Putamen (tissue), 1 donor: ENCODE data around the gene CATSPERZ.
"Not testable (repeated sequence)": the region's sequence is repeated elsewhere in the genome, so short reads cannot be mapped to it uniquely, and the experiment has no call there.

ENCODE experiments used
- DNase-seq: peaks from one replicate; pipeline ENCODE4 v3.0.0-alpha.2; 2016; ENCODE audit warnings: low spot score

CATSPERZ gene

GRCh38 chr11:64303109-64304031, 3.2 kb downstream of the CATSPERZ start:
- no peak for DNase-seq

DNA sequence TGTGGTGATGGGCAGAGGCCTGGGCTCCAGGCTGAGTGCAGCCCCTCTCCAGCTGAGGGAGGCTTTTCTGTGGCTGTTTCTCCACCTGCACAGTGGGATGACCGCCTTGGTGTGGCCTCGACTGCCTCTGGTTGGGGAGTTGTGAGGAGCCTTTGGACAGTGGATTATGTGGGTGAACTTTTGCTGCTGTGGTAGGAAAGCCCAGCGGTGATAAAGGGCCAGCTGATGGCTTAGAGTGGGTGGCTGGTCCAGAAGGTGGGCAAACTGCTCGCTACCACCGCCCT, 3.8 kb downstream of the CATSPERZ start:
- no peak for DNase-seq

DNA sequence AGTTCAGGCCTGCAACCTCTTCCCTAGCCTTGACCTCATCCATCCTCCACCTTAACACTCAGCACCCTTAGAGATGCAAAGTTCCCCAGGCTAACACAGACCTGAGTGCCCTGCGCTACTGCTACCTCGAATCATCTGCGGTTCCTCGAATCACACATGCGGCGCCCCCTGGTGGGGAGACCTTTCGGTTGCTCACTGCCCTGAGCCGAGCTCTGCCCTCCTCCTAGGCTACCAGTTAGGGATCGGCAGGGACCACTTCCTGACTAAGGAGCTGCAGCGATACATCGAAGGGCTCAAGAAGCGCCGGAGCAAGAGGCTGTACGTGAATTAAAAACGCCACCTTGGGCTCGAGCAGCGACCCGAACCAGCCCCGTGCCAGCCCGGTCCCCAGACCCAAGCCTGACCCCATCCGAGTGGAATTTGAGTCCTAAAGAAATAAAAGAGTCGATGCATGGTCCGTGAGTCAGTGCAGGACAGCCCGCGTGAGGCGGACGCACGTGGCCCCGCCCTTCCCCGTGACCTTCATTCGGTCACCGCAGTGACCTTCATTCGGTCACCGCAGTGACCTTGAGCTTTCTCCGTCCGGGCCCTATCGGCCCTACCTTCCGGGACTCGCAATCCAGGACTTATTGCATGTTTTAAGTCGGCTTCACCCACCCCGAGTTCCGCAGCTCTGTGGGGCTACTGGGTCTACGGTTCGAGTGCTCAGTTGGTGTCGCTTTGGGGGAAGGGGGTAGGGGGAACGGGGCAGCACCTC, 4.3 kb downstream of the CATSPERZ start:
- DNase-seq: peak; percentile 85

- peak; percentile 99 for DNase-seq
Measured at GRCh38 chr11:64305075-64305690, 5.0 kb downstream of the CATSPERZ start, which contains the start of gene ESRRA. Gene ESRRA, plus strand, starts transcription at chr11:64305524. Its CDS starts 1,656 bp downstream, at chr11:64307180.

DNA sequence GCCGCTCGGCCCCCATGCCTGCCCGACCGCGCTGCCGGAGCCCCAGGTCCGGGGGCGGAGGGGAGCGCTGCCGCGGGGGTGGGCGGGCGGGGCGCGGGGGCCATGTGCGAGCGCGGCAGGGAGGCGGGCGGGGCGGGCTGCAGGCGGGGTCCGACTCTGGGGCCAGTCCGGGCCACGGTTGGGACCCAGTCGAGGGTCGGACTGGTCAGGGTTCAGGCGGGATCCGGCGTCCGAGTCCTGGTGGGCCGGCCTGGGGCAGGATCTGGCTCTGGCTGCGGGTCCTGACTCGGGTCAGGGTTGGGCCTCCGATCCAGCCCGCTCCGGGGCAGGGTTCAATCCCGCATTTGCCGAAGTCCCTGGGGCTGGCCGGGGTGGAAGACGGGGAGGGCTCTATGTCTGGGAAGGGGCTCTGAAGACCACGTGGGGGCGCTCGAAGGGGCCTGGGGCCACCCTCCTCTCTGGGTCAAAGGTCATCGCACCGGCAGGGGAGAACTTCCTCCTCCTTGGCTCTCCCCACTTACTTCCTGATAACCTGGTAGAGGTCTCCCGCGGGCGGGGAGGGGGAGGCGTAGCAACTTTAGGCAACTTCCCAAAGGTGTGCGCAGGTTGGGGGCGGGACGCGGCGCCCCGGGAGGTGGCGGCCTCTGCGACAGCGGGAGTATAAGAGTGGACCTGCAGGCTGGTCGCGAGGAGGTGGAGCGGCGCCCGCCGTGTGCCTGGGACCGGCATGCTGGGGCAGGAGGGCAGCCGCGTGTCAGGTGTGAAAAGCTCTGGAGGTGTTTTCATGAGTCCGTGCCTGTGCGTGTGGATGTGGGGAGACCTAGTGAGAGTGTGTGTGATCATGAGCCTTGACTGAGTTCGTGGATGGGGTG, 5.8 kb downstream of the CATSPERZ start:
- peak; percentile 63 for DNase-seq

- no peak for DNase-seq
Measured at GRCh38 chr11:64306563-64306875, 6.4 kb downstream of the CATSPERZ start.

GRCh38 chr11:64306876-64307622, 6.9 kb downstream of the CATSPERZ start:
- DNase-seq: no peak

DNA sequence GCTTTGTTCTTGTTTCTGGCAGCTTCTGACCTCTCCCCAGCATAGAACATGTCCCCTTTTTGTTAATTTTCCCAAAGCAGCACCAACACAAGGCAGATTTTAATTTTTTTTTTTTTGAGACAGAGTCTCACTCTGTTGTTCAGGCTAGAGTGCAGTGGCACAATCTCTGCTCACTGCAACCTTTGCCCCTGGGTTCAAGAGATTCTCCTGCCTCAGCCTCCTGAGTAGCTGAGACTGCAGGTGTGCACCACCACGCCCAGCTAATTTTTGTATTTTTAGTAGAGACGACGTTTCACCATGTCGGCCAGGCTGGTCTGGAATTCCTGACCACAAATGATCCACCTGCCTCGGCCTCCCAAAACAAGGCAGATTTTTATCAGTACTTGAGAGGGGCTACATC, 7.6 kb downstream of the CATSPERZ start:
- DNase-seq: not testable (repeated sequence)

DNA sequence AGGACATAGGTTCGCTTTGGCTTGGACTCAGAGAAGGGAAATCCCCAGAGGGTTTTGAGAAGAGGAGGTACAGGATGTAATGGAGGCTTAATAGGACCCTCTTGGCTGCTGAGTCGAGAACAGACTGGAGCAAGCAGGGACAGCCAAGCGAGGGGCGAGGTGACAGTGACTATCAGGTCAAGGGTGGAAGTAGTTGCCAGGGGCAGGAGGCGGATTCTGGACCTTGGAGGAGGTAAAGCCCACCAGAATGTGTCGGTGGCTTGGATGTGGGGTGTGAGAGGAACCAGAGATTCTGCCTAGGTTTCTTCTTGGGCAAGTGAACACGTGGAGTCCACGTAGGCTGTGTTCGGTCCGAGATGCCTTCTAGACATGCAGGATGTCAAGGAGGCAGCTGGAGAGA, 12.8 kb downstream of the CATSPERZ start:
- no peak for DNase-seq

DNA sequence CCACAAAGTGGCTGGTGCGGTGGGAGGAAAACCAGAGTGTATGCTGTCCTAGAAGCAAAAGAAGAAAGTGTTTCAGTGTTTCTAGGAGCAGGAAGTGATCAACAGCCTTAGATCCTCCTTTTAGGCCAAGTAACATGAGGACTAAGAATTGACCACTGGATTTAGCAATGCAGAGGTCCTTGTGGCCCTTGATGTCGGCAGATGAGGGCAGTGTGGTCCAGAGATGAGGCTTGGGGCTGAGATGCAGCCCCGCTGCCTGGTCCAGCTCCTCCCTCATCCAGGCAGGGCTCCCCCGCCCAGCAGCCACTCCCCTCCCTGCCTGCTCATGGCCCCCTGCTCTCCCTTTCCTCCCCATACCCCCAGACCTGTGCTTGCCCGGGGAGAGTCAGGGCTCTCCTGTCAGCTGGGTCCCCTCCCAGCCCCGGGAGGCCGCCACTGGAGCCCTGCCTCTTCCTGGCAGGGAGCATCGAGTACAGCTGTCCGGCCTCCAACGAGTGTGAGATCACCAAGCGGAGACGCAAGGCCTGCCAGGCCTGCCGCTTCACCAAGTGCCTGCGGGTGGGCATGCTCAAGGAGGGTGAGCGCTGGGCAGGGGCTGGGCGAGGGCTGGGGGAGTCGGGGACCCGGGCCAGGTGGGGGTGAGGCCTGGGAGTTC, 13.5 kb downstream of the CATSPERZ start:
- no peak for DNase-seq

DNA sequence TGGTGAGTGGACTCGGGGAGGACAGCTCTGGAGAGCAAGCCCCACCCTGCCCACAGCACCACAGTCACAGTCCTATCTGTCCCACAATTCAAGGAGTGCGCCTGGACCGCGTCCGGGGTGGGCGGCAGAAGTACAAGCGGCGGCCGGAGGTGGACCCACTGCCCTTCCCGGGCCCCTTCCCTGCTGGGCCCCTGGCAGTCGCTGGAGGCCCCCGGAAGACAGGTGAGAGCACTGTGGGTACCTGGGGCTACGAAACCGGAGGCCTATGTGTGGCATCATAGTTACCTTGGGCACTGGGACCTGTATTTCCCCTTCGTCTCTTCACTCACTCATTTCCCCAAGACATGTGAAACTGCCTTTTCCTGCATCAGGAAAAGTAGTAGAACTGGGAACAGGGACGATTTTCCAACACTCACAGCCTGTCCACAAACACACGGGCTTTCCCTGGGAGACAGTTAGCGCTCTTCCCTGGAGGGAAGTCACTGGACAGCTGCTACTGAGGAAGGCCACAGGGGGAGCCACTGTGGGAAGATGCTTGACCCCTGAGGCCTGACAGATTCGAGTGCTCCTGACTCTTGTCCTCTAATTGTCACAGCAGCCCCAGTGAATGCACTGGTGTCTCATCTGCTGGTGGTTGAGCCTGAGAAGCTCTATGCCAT, 14.1 kb downstream of the CATSPERZ start:
- no peak for DNase-seq

DNA sequence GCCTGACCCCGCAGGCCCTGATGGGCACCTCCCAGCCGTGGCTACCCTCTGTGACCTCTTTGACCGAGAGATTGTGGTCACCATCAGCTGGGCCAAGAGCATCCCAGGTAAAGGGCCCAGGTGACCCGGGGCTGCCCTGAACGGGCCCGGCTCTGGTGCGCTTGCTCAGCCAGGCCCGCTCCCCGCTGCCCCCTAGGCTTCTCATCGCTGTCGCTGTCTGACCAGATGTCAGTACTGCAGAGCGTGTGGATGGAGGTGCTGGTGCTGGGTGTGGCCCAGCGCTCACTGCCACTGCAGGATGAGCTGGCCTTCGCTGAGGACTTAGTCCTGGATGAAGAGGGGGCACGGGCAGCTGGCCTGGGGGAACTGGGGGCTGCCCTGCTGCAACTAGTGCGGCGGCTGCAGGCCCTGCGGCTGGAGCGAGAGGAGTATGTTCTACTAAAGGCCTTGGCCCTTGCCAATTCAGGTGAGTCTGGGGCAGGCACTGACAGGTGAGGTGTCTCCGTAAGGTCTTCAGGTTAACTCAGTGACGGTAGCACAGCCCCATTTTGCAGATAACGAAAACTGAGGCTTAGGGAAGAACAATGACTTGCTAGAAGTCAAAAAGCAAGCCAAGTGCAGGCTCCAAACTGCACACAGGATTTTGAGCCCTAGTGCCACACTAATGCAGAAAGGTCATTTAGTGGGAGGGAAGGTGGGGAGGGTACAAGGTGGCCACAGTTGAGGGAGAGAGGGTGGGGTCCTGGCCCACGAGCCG, 14.8 kb downstream of the CATSPERZ start:
- DNase-seq: no peak

- DNase-seq: not testable (repeated sequence)
Measured at GRCh38 chr11:64315667-64316526, 15.7 kb downstream of the CATSPERZ start.

DNA sequence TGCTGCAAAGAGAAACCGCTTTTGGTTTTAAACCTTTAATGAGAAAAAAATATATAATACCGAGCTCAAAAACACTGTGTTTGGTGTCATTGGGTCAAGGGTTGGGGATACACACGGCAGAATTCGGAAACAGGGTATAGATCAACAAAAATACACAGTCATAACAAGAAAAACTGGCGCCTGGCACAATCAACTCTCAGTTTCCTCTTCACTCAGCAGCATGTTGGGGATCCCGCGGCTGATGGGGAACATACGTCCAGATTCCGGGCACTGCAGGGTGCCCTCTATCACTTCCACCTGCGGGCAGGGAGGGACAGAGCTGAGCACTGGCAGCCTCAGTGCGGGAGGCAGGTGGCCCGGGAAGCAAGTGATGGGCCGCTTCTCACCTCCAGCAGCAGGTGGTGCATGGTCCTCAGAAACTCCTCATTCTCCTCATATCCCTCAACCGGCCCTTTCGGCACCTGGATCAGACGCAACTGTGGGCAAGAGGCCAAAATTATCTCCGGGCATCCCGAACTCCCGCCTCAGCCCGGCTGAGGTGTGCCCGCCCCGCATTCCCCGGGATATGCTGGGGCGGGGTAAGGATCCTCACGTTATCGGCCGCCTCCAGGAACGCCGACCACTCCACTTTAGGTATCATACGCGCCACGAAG, 16.6 kb downstream of the CATSPERZ start:
- no peak for DNase-seq

GRCh38 chr11:64317325-64317960, 17.3 kb downstream of the CATSPERZ start, which contains the start of gene TRMT112:
Gene TRMT112, minus strand, starts transcription at chr11:64317559. Its CDS starts 33 bp downstream, at chr11:64317526.
- DNase-seq: peak; percentile 98

- DNase-seq: peak; percentile 99
Measured at GRCh38 chr11:64317961-64318765, 18.0 kb downstream of the CATSPERZ start, which contains the start of gene PRDX5. Gene PRDX5, plus strand, starts transcription at chr11:64318121. Its CDS starts 95 bp downstream, at chr11:64318216.
